NCI-H82 (cell line): Measurements from ENCODE around the gene WDR38.

Source experiments
- DNase-seq: peaks from one replicate; lab custom pipeline; 2025; lab: John Stamatoyannopoulos, UW

WDR38 gene

DNA sequence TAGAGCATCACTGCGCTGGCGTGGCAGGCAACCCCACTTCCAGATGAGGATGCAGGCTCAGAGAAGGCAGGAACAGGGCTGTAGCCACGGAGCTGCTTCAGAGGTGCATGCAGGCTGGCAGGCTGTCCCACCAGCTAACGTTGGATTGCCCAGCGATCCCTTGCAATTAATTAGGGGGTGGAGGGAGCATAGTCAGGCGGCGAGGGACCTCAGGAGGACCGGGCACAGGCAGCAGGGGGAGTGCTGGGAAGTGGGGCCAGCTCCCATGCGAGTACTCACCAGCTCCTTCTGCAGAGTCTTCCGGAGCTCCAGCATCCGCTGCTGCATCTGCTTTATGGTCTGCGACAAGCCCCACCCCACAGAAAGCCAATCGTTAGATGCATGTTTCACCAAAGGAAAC lies 29.0 kb downstream of the WDR38 start:
- DNase-seq: no peak

GRCh38 chr9:124884376-124884775 lies 31.1 kb downstream of the WDR38 start:
- DNase-seq: no peak

DNA sequence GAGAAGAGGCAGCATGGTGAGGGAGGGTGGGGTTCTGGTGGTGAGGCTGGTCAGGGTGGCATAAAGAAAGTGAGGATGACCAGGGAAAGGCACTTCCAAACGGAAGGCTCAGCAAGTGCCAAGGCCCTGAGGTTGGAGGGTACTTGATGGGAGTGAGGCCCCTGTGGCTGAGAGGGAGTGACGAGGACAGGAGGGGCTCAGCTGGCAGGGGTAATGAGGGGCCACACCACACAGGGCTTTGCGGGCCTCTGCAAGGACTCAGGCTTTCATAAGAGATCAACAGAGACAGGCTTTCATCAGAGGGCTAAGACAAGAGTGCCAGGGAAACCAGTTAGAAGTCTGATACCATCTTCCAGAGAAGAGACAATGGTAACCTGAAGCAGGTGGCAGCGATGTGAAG lies 32.3 kb downstream of the WDR38 start:
- no peak for DNase-seq

DNA sequence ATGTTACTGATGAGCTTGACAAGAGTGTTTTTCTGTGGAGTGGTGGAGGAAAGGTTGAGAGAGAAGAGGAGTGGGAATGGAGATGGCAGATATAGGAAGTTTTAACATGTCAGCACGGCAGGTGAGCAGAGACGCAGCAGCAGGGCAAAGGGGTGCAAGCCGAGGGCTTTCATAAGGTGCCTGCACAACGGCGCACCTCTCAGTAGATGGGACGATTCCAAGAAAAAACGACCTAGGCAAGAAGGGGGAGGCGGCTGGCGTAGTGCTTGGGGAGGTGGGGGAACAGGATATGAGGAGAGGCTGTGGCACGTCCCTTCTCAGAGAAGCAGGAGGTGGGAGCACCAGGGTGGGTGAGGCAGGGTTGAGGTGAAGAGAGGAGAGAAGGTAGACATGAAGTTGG lies 33.2 kb downstream of the WDR38 start:
- DNase-seq: no peak

DNA sequence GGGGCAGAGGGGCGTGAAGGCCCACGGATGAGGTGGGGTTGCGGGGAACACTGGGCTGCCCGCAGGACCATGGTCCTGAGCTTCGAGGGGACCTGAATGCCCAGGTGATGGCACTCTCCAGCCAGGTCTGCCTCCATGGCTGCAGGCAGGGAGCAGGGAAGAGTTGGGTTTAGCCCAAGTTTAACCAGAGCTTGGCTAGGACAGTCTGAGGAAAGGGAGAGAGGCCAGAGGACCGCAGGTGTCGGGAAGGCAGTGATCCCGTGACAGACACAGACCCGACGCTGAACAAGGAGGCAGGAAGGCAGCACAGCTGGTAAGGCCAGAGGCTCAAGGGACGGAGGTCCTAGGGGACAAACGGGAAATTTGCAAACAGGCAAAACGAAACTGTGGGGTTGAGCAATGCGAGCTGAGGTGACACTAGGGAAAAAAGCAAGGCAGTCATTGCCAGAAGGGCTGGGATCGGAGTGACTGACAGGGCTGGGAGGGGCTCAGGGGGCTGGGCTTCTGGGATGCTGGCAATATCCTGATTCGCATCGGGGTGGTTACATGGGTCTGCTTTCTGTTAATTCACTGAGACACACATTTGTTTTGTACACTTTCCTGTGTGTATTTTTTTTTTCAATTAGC lies 33.7 kb downstream of the WDR38 start:
- no peak for DNase-seq

GRCh38 chr9:124887832-124888231 lies 34.6 kb downstream of the WDR38 start:
- no peak for DNase-seq

DNA sequence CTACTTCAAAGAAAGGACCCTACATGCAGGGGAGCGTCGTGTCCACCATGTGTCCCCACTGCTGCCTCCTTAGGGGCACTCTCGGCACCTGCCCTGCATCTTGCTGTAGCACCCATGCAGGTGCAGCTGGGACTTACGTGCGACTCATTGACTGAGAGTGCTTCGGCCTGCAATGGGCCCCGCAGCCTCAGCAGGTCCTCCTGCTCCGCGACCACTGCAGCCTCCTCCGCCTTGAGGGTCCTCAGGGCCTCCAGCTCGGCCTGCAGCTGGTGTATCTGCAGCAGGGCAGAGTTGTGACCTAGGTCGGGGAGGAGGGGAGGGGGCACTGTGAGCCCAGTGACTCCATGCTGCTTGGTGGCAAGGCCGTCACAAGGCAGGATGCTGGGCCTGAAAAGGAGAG lies 35.7 kb downstream of the WDR38 start:
- DNase-seq: no peak

GRCh38 chr9:124890179-124890578 lies 36.9 kb downstream of the WDR38 start:
- no peak for DNase-seq

GRCh38 chr9:124894035-124894740 lies 40.9 kb downstream of the WDR38 start:
- DNase-seq: no peak

- peak; percentile 60 for DNase-seq
These were observed 41.5 kb downstream of the WDR38 start for GRCh38 chr9:124894741-124895170.

DNA sequence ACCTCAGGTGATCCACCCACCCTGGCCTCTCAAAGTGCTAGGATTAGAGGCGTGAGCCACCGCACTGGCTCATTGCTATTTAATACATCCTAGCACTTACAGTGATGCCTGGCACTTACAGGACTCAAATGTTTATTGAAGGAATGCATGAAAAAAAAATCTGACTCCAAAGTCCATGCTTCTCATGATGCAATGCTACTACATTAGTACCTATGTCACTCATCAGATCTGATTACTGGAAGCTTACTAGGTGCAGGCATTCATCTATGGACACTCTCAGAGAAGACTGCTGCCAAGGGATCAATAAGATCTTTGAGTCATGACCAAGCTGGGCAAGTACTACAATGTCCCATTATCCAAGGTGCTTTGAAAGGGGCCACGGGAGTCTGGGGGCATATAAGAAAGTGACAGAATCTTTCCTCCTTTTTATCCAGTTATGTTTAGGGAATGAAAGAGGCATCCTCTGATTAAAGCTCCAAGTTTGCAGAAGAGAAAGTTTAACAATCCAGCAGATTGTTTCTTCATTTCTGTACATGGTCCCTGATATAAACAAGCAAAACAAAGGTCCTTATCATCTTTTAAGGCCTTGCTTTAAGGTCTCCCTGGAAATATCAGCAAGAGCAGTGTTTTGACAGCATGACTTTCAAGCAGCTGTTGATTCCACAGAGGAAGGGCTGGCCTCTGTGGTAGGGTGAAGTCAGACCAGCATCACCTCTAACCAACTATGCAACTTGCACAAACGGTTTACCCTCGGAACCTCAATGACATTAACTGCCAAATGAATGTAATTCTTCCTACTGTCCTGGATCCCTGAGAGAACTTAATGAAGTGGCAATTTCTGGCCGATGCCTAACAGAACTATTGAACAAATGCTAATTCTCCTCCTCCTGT lies 44.6 kb downstream of the WDR38 start:
- no peak for DNase-seq

GRCh38 chr9:124899845-124900244 lies 46.6 kb downstream of the WDR38 start:
- DNase-seq: no peak

DNA sequence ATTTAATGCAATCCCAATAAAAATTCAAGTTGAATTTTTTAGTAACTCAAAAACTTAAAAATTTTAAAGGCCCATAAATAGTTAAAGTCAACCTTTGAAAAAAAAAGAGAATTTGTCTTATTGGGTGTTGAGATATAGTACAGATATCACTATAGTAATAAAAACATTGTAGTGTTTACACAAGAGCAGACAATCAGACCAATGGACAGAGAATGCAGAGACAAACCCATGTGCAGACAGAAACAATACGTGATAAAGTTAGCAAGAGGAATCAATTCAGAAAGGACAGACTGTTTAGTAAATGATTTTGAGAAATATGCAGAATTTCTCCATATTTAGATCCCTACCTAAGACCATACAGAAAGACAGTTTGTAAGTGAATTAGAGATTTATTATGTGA lies 53.7 kb downstream of the WDR38 start:
- DNase-seq: no peak
